Subcutaneous abdominal adipose tissue (tissue), 5 donors: Measurements from ENCODE around the gene RNF225.
"Not testable (repeated sequence)": the region's sequence is repeated elsewhere in the genome, so short reads cannot be mapped to it uniquely, and the experiment has no call there.

Experiments
- H3K27ac ChIP-seq: one replicate; pipeline ENCODE4 v1.7.0; 2013; ENCODE audit warnings: low read depth, mild to moderate bottlenecking, inconsistent platforms, low read length, moderate library complexity
- H3K27me3 ChIP-seq, 5 donors: one replicate each; pipeline ENCODE4 v1.7.0; 2013; ENCODE audit warnings: low read length in 5 of 5, inconsistent platforms in 1 of 5; ENCODE audit not compliant: control insufficient read depth in 5 of 5, insufficient read depth in 4 of 5
- H3K36me3 ChIP-seq, 5 donors: one replicate each; pipeline ENCODE4 v1.7.0; 2013; ENCODE audit warnings: low read length in 5 of 5; ENCODE audit not compliant: control insufficient read depth in 5 of 5, insufficient read depth in 5 of 5
- H3K4me1 ChIP-seq, 5 donors: one replicate each; pipeline ENCODE4 v1.7.0; 2013; ENCODE audit warnings: low read length in 5 of 5, mild to moderate bottlenecking in 3 of 5, moderate library complexity in 1 of 5; ENCODE audit not compliant: control insufficient read depth in 5 of 5, insufficient read depth in 5 of 5
- H3K4me3 ChIP-seq, 5 donors: one replicate each; pipeline ENCODE4 v1.7.0; 2013; ENCODE audit warnings: low read length in 5 of 5, low read depth in 1 of 5
- H3K9ac ChIP-seq, 5 donors: one replicate each; pipeline ENCODE4 v1.7.0; 2013; ENCODE audit warnings: low read length in 5 of 5, mild to moderate bottlenecking in 4 of 5, moderate library complexity in 3 of 5
- H3K9me3 ChIP-seq, 5 donors: one replicate each; pipeline ENCODE4 v1.7.0; 2013; ENCODE audit warnings: low read length in 5 of 5; ENCODE audit not compliant: control insufficient read depth in 5 of 5
- donor health status: healthy.
- donor health status: healthy.
- donor health status: healthy.
- donor health status: healthy.
- donor health status: healthy.

Gene RNF225

GRCh38 chr19:58395220-58395978 lies at the start of gene RNF225:
Gene RNF225, plus strand, starts transcription at chr19:58395656. Its CDS starts 434 bp downstream, at chr19:58396090.
- H3K9me3 ChIP-seq: no peaks in the 10 kb centered on the region
- no peak within 1 kb of the TSS for H3K27ac ChIP-seq
- H3K9ac ChIP-seq: peak within 1 kb of the TSS in 1 of 5 donors; percentile 10
- H3K36me3 ChIP-seq: peaks cover 3 to 47% (median 37%) of the 10 kb centered on the region in 5 donors
- peaks cover 0 to 12% (median 7%) of the 10 kb centered on the region in 5 donors for H3K4me1 ChIP-seq
- H3K4me3 ChIP-seq: peak within 1 kb of the TSS in 1 of 5 donors; percentile 34
- H3K27me3 ChIP-seq: peaks cover 20 to 30% (median 26%) of the 10 kb centered on the region in 5 donors

GRCh38 chr19:58346961-58347929 lies 48.2 kb upstream of the RNF225 start:
- peak overlapping the region; percentile 38 to 75 (median 48) for H3K4me3 ChIP-seq
- no peaks in the 10 kb centered on the region for H3K36me3 ChIP-seq
- no peak overlapping the region for H3K27ac ChIP-seq
- peak overlapping the region in 3 of 5 donors; percentile 52 to 68 (median 66) for H3K9ac ChIP-seq
- H3K4me1 ChIP-seq: peaks cover 0 to 23% (median 14%) of the 10 kb centered on the region in 5 donors
- no peaks in the 10 kb centered on the region for H3K9me3 ChIP-seq
- H3K27me3 ChIP-seq: peaks cover 7 to 44% (median 32%) of the 10 kb centered on the region in 5 donors

GRCh38 chr19:58348080-58348479 lies 47.4 kb upstream of the RNF225 start:
- H3K36me3 ChIP-seq, H3K9me3 ChIP-seq, H3K27ac ChIP-seq: not testable (repeated sequence)
- H3K4me3 ChIP-seq: peak overlapping the region; percentile 38 to 75 (median 48)
- peaks cover 0 to 23% (median 14%) of the 10 kb centered on the region in 5 donors for H3K4me1 ChIP-seq
- H3K27me3 ChIP-seq: peaks cover 7 to 53% (median 35%) of the 10 kb centered on the region in 5 donors
- peak overlapping the region in 1 of 5 donors; percentile 56 for H3K9ac ChIP-seq

- Histone ChIP-seq H3K4me1 (peaks cover 0 to 23% (median 14%) of the 10 kb centered on the region in 5 donors), H3K4me3 (no peak overlapping the region), H3K27me3 (peaks cover 15 to 65% (median 43%) of the 10 kb centered on the region in 5 donors), H3K9ac (no peak overlapping the region), H3K27ac (no peak overlapping the region), H3K36me3 (no peaks in the 10 kb centered on the region), H3K9me3 (no peaks in the 10 kb centered on the region)
Observed at GRCh38 chr19:58349590-58349989, 45.9 kb upstream of the RNF225 start.

- Histone ChIP-seq H3K27ac (no peak overlapping the region), H3K27me3 (peaks cover 16 to 71% (median 48%) of the 10 kb centered on the region in 5 donors), H3K9me3 (no peaks in the 10 kb centered on the region), H3K4me3 (peak overlapping the region in 3 of 5 donors; percentile 22 to 41 (median 41)), H3K36me3 (no peaks in the 10 kb centered on the region), H3K4me1 (peaks cover 0 to 23% (median 14%) of the 10 kb centered on the region in 5 donors), H3K9ac (no peak overlapping the region)
Observed at GRCh38 chr19:58350001-58350861, 45.2 kb upstream of the RNF225 start.

- Histone ChIP-seq H3K4me3 (peak overlapping the region in 2 of 5 donors; percentile 41), H3K27me3 (peaks cover 22 to 77% (median 54%) of the 10 kb centered on the region in 5 donors), H3K4me1 (peaks cover 0 to 28% (median 16%) of the 10 kb centered on the region in 5 donors)
Observed at GRCh38 chr19:58350871-58351557, 44.4 kb upstream of the RNF225 start.

GRCh38 chr19:58351558-58351878 lies 43.9 kb upstream of the RNF225 start:
- H3K4me1 ChIP-seq: peaks cover 0 to 32% (median 21%) of the 10 kb centered on the region in 5 donors
- H3K27ac ChIP-seq: no peak overlapping the region
- peaks cover 25 to 80% (median 59%) of the 10 kb centered on the region in 5 donors for H3K27me3 ChIP-seq
- no peak overlapping the region for H3K9ac ChIP-seq
- H3K4me3 ChIP-seq: no peak overlapping the region
- peaks cover 0 to 3% (median 0%) of the 10 kb centered on the region in 5 donors for H3K9me3 ChIP-seq
- H3K36me3 ChIP-seq: no peaks in the 10 kb centered on the region

More at GRCh38 chr19:58350871-58351557, 44.4 kb upstream of the RNF225 start:
- Histone ChIP-seq H3K9me3 (no peaks in the 10 kb centered on the region), H3K36me3 (no peaks in the 10 kb centered on the region), H3K9ac (no peak overlapping the region), H3K27ac (no peak overlapping the region)

- Histone ChIP-seq H3K27me3 (peaks cover 25 to 75% (median 59%) of the 10 kb centered on the region in 5 donors), H3K36me3 (no peaks in the 10 kb centered on the region), H3K27ac (no peak overlapping the region), H3K4me3 (no peak overlapping the region), H3K4me1 (peaks cover 0 to 32% (median 28%) of the 10 kb centered on the region in 5 donors), H3K9me3 (peaks cover 0 to 3% (median 0%) of the 10 kb centered on the region in 5 donors), H3K9ac (no peak overlapping the region)
Observed at GRCh38 chr19:58351990-58352755, 43.3 kb upstream of the RNF225 start.
